Coronary artery (tissue), 2 donors: ENCODE data around the gene PTTG1IP2.

Source experiments
- DNase-seq: peaks from one replicate; pipeline ENCODE4 v3.0.0-alpha.2; 2017; ENCODE audit warnings: low spot score
- H3K27ac ChIP-seq, 2 donors: fragments of 200-600 bp; sonication (generic); one replicate each; pipeline ENCODE4 v1.5.1; 2016 to 2019
- H3K4me3 ChIP-seq: fragments of 200-600 bp; sonication (generic); 2 replicates; pipeline ENCODE4 v1.5.1; 2016; ENCODE audit warnings: mild to moderate bottlenecking, moderate library complexity
- TF ChIP-seq, protein P1 (sequence below): fragments of 200-600 bp; sonication (generic); IDR thresholded peaks from one replicate; pipeline ENCODE4 v1.5.1; 2019; ENCODE audit warnings: antibody characterized with exemption

PTTG1IP2 gene

DNA sequence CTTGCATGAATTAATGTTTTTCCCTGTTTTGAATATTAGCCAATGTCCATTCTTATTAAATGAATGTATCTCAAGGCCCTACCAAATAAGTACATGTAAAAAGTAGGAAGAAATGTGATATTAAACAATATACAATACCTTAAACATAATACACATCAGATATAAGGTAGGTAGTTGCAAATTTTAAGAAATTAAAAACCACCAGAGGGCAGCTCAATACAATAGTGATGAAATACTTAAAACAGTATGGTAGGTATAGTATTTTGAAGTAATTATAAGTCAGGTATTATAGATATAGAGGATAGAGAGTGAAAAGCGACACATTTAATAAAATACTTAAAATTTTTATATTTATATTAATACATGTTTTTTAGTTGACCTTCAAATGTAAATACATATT, 83.1 kb downstream of the PTTG1IP2 start:
- no peak for DNase-seq
- H3K27ac ChIP-seq, result no peak overlapping the region
- TF ChIP-seq, protein P1, sequence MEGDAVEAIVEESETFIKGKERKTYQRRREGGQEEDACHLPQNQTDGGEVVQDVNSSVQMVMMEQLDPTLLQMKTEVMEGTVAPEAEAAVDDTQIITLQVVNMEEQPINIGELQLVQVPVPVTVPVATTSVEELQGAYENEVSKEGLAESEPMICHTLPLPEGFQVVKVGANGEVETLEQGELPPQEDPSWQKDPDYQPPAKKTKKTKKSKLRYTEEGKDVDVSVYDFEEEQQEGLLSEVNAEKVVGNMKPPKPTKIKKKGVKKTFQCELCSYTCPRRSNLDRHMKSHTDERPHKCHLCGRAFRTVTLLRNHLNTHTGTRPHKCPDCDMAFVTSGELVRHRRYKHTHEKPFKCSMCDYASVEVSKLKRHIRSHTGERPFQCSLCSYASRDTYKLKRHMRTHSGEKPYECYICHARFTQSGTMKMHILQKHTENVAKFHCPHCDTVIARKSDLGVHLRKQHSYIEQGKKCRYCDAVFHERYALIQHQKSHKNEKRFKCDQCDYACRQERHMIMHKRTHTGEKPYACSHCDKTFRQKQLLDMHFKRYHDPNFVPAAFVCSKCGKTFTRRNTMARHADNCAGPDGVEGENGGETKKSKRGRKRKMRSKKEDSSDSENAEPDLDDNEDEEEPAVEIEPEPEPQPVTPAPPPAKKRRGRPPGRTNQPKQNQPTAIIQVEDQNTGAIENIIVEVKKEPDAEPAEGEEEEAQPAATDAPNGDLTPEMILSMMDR, result no peak
- H3K4me3 ChIP-seq, result no peak overlapping the region

DNA sequence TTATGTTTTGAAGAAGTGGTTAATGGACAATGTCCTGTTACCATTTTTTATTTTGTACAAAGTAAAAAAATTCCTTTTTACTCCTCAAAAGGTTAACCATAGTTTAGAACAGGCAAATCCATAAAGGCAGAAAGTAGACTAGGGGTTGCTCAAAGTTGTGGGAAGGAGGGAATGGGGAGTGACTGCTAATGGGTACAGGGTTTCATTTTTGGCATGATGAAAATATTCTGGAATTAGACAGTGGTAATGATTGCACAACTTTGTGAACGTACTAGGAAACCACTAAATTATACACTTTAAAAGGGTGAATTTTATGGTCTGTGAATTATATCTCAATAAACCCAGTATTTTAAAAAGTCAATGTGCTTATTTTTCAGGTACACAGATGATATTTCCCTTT, 91.3 kb downstream of the PTTG1IP2 start:
- H3K27ac ChIP-seq, result no peak overlapping the region
- DNase-seq, result no peak
- TF ChIP-seq, protein P1, result no peak
- H3K4me3 ChIP-seq, result no peak overlapping the region
